Activated CD8-positive, alpha-beta T cell treated with anti-CD3 and anti-CD28 coated beads for 36 hours (primary cell): Measurements from ENCODE around the gene AMDHD2. TPM values are rescaled to one million over a fixed set of nuclear protein-coding genes. Genes with fewer than 3 reads are reported as not detected.

Source experiments
- ATAC-seq: fragments of 200-7000 bp; cut with Tn5 transposase; one replicate; pipeline ENCODE4 v1.10.0; 2021; ENCODE audit warnings: mild to moderate bottlenecking, moderate library complexity
- CTCF ChIA-PET: fragments of 350-600 bp; sonication (Branson Sonifier 250); formaldehyde crosslinking; loops from one replicate; lab custom pipeline; 2021; ENCODE audit warnings: antibody characterized with exemption; lab: Charles Lee
- POLR2A ChIA-PET: fragments of 350-600 bp; sonication (Branson Sonifier 250); formaldehyde crosslinking; loops from one replicate; lab custom pipeline; 2021; ENCODE audit warnings: antibody characterized with exemption; lab: Charles Lee
- DNase-seq: peaks from one replicate; pipeline ENCODE4 v3.0.0-alpha.2; 2020
- H3K27ac Mint-ChIP-seq: one replicate; pipeline ENCODE4 v1.8.0; 2021; ENCODE audit warnings: mild to moderate bottlenecking, mixed read lengths
- H3K27me3 Mint-ChIP-seq: one replicate; pipeline ENCODE4 v1.8.0; 2021; ENCODE audit warnings: mixed read lengths
- H3K36me3 Mint-ChIP-seq: one replicate; pipeline ENCODE4 v1.8.0; 2021; ENCODE audit warnings: low read depth, mixed read lengths
- H3K4me1 Mint-ChIP-seq: one replicate; pipeline ENCODE4 v1.8.0; 2021; ENCODE audit warnings: low read depth, mixed read lengths
- H3K4me3 Mint-ChIP-seq: one replicate; pipeline ENCODE4 v1.8.0; 2021; ENCODE audit warnings: mild to moderate bottlenecking, moderate library complexity, mixed read lengths
- H3K9me3 Mint-ChIP-seq: one replicate; pipeline ENCODE4 v1.8.0; 2021; ENCODE audit warnings: mixed read lengths
- intact Hi-C: fragments of 100-400 bp; cut with micrococcal nuclease; formaldehyde crosslinking; loops from one replicate; pipeline ENCODE4 v1.10.0; 2022
- total RNA-seq, 2 experiments: library from RNA; stranded (reverse); gene quantifications; one replicate each; pipeline ENCODE4 v1.2.3, GENCODE V29; 2021
- TF ChIP-seq, protein P1 (sequence below): fragments of 200-600 bp; IDR thresholded peaks from one replicate; pipeline ENCODE4 v1.8.0; 2022; ENCODE audit warnings: antibody characterized with exemption, mild to moderate bottlenecking

The AMDHD2 gene
- total RNA-seq, 2 experiments from 2014 or later: 28.2 to 29.0 TPM

DNA sequence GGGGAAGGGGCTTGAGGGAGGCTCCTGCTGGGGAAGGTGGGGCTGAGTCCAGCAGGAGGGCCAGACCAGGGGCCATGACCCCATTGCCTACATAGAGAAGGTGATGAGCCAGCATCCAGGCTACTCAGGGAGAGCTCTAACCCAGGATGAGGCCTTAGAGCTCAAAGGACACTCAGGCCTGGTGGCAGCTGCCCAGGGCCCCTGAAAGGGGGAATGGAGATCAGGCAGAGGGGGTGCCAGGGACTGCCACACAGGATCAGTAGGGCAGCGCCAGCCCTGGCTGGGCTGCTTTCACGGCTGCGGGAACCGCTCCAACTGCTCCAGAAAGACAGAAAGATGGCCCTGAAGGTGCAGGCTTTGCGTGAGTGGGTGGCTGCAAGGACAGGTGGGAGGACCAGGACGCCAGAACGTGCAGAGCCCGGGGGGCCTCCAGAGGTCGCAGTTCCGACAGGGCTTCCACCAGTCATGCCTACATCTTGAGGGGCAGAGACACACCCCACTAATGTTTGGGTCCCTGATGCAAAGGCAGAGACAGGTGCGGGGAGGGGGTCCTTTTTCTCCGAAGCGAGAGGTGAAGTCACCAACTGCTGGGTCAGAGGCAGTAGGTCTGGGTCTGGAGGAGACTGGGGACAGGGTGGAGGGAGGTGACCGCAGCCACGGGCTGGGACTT lies 7.3 kb upstream of the AMDHD2 start:
- H3K4me3 Mint-ChIP-seq: peak overlapping the region; percentile 90
- CTCF ChIA-PET: interaction anchor here (1.8 kb wide), 1 partner anchor 11 kb away, joined by 6 read pairs; no protein-coding TSS in a partner anchor
- DNase-seq (peak; percentile 55), ATAC-seq (peak; percentile 11)
- intact Hi-C loops: no loop called here
- POLR2A ChIA-PET: interaction anchor here (0.8 to 3.7 kb wide), 8 partner anchors 11 to 156 kb away, joined by 3 to 26 read pairs (median 4); partner anchors contain the start of gene CEMP1
- no peaks in the 10 kb centered on the region for H3K27me3 Mint-ChIP-seq
- H3K27ac Mint-ChIP-seq: peak overlapping the region; percentile 78
- H3K9me3 Mint-ChIP-seq: no peaks in the 10 kb centered on the region
- peaks cover 41% of the 10 kb centered on the region for H3K4me1 Mint-ChIP-seq
- TF ChIP-seq, protein P1, sequence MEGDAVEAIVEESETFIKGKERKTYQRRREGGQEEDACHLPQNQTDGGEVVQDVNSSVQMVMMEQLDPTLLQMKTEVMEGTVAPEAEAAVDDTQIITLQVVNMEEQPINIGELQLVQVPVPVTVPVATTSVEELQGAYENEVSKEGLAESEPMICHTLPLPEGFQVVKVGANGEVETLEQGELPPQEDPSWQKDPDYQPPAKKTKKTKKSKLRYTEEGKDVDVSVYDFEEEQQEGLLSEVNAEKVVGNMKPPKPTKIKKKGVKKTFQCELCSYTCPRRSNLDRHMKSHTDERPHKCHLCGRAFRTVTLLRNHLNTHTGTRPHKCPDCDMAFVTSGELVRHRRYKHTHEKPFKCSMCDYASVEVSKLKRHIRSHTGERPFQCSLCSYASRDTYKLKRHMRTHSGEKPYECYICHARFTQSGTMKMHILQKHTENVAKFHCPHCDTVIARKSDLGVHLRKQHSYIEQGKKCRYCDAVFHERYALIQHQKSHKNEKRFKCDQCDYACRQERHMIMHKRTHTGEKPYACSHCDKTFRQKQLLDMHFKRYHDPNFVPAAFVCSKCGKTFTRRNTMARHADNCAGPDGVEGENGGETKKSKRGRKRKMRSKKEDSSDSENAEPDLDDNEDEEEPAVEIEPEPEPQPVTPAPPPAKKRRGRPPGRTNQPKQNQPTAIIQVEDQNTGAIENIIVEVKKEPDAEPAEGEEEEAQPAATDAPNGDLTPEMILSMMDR: no peak
- H3K36me3 Mint-ChIP-seq: peaks cover 11% of the 10 kb centered on the region

DNA sequence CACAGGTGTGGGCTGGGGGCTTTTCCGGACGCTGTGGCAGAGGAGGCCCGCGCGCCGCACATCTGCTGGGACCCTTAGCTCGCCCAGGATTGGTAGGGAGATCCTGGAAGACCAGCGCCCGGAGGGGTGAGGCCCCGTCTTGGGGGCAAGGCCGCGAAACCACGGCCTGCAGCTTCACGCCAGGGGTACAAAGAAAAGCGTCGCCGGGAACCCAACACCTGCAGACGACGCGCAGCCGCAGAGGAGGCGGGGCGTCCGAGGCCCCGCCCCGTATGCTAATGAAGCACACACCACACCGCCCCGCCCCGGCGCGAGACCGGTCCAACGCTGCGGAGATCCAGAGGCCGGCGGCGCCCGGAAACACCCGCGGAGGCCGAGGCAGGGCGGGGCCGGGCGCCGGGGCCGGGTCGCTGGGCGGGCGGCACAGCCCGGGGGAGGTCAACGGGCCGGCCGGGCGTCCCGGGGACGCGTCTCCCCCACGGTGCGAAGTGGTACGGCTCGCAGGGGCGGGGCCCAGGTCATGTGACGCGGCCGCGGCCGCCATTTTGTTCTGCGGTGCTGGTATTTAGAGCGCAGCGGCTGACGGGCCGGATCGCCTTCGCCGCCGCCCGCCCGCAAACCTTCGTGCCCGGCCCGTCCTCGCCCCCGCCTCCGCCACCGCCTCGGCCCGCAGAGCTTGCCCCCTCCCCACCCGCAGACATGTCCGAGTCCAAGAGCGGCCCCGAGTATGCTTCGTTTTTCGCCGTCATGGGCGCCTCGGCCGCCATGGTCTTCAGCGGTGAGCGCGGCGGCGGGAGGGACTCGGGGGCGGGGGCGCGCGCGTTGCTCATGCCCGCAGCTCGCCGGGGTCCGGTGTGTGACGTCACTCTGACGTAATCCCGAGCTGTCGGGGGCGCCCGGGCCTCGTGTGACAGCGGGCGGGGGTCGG lies 6.5 kb upstream of the AMDHD2 start, which contains the start of gene ATP6V0C:
Gene ATP6V0C, plus strand, starts transcription at position 548 of the 928 bp plus-strand sequence. Its CDS starts 152 bp downstream, at position 700.
- H3K4me1 Mint-ChIP-seq: peaks cover 48% of the 10 kb centered on the region
- peak; percentile 93 for DNase-seq
- CTCF ChIA-PET: interaction anchor here (1.8 kb wide), 1 partner anchor 12 kb away, joined by 6 read pairs; no protein-coding TSS in a partner anchor

DNA sequence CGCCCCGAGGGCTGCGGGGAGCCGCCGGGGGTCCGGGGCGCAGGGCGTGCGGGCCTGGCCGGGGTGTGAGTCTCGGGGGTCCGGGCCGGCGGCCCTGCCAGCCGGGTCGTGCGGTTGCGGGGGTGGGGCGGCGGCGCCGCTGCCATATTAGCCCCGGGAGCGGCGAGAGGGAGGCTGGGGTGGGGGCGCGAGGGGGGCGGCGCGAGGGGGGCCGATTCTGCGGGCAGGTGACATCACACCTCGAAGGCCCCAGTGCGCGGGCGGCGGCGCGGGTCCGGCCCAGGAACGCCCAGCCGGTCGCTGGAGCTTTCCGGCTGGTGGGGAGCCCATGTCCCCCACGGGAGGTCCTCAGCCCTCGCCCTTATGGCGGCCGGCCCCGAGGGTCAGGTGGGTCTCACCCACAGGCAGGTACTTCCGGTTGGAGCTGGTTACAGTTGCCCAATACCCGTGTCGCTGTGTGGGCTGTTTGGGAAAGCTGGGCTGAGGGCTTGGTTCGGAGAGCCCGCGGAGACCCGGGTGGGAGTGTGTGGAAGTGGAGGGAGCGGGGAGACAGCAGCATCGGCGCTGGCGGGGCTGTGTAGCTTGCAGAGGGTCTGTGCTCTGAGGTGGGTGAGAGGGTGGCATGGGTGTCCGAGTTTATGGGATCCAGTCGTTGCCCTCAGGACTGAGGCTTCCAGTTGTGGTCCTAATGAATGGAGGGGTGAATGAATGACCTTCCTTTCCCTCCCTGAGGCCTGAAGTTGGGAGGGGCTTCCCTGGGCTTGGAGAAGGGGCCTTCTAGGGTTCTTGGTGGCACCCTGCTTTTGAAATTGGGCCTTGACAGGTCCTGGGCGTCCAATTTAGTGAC lies 5.6 kb upstream of the AMDHD2 start:
- ChIA-PET POLR2A (interaction anchor here (0.9 to 3.7 kb wide), 8 partner anchors 10 to 360 kb away, joined by 3 to 26 read pairs (median 4); partner anchors contain the start of genes CEMP1, ECI1 and TRAF7), CTCF (interaction anchor here (1.0 to 1.8 kb wide), 2 partner anchors 13 kb away, joined by 4 to 6 read pairs; no protein-coding TSS in a partner anchor)
- H3K4me1 Mint-ChIP-seq: peaks cover 53% of the 10 kb centered on the region
- TF ChIP-seq, protein P1: no peak
- H3K27me3 Mint-ChIP-seq: no peaks in the 10 kb centered on the region
- peak overlapping the region; percentile 94 for H3K4me3 Mint-ChIP-seq
- peaks cover 11% of the 10 kb centered on the region for H3K36me3 Mint-ChIP-seq
- no peaks in the 10 kb centered on the region for H3K9me3 Mint-ChIP-seq
- intact Hi-C loops: no loop called here
- H3K27ac Mint-ChIP-seq: peak overlapping the region; percentile 96
- peak; percentile 4 for ATAC-seq
- DNase-seq: peak; percentile 51

More for the DNA sequence above, 6.5 kb upstream of the AMDHD2 start, which contains the start of gene ATP6V0C:
- H3K27me3 Mint-ChIP-seq: no peaks in the 10 kb centered on the region
- H3K36me3 Mint-ChIP-seq: peaks cover 11% of the 10 kb centered on the region
- ATAC-seq: peak; percentile 89
- intact Hi-C loops: no loop called here
- H3K9me3 Mint-ChIP-seq: no peaks in the 10 kb centered on the region
- peak within 1 kb of the TSS; percentile 96 for H3K27ac Mint-ChIP-seq
- TF ChIP-seq, protein P1: no peak
- H3K4me3 Mint-ChIP-seq: peak within 1 kb of the TSS; percentile 94
- POLR2A ChIA-PET: interaction anchor here (0.8 to 3.7 kb wide), 10 partner anchors 10 to 155 kb away, joined by 3 to 26 read pairs (median 3); partner anchors contain the start of gene CEMP1

DNA sequence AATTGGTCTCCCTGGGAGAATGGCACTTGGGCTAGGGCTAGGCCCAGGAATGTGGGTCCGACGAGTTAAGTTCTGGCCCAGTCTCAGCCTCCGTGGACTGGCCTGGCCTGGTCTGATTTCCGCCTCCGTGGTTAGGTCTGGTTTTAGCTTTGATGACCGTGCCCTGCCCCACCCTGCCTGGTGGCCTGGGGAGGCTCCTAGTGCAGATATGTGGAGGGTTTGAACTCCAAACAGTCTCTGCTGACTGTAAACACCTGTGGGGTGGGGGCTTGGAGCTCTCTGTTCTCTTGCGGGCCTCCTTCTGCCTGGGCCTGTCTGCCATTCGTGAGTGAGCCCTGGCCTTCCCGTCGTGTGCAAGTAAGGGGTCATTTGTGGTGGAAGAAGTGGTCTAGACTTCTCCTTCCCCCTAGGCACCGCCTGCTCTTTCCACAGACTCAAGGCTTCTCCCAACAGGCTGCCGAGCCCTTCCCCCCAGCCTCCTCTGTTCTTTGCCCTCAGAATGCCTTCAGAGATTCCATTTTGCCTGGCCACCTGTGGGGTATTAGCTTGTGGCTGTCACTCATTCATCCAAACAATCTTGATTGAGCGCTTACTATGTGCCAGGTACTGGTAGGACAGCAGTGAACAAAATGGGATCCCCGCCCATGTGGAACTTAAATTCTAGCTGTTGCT lies 4.9 kb upstream of the AMDHD2 start:
- DNase-seq: no peak
- POLR2A ChIA-PET: interaction anchor here (1.1 to 3.7 kb wide), 5 partner anchors 17 to 360 kb away, joined by 3 to 26 read pairs (median 5); partner anchors contain the start of genes CEMP1, ECI1 and TRAF7
- intact Hi-C loops: no loop called here
- no peaks in the 10 kb centered on the region for H3K27me3 Mint-ChIP-seq
- no peaks in the 10 kb centered on the region for H3K9me3 Mint-ChIP-seq
- CTCF ChIA-PET: interaction anchor here (1.0 to 1.1 kb wide), 2 partner anchors 10 to 14 kb away, joined by 3 to 4 read pairs; no protein-coding TSS in a partner anchor
- H3K27ac Mint-ChIP-seq: peak overlapping the region; percentile 96
- peak overlapping the region; percentile 94 for H3K4me3 Mint-ChIP-seq
- ATAC-seq: no peak
- peaks cover 15% of the 10 kb centered on the region for H3K36me3 Mint-ChIP-seq
- TF ChIP-seq, protein P1: no peak
- H3K4me1 Mint-ChIP-seq: peaks cover 55% of the 10 kb centered on the region
